NCI-H510A (cell line): ENCODE measurements around the gene BCKDK.
"Not testable (repeated sequence)": the region's sequence is repeated elsewhere in the genome, so short reads cannot be mapped to it uniquely, and the experiment has no call there.

Experiments
- DNase-seq: peaks from one replicate; lab custom pipeline; 2025; lab: John Stamatoyannopoulos, UW

The BCKDK gene

DNA sequence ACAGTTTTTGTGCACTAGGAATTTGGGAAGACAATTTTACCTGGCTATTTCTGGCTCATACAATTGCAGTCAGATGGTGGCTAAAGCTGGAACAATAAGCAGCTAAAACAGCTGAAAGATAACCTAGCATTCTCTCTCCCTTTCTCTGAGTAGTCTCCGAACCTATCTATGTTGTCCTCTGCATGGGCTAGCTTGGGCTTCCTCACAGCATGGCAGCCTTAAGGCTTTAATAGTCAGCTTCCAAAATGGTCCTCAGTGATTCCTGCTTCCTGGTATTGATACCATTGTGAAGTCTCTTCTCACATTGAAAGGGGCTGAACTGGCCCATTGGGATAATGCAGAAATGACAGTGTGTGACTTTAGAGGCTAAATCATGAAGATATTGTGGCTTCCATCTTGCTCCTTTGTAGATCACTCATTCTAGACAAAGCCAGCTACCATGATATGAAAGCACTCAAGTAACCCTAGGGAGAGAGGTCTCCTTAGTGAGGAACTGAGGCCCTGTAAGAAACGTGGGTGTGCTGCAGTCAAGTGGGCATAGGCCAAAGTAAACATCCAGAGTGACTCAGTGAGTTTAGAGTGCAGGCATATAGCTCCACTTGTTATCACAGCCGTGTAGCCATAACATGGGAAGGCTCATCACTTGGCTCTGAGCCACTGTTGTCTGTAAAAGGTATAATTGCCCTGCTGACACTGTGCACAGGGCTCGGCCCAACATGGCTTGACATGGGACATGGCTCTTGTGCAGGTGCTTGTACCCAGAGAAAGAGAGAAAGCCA, 8.1 kb upstream of the BCKDK start:
- DNase-seq: no peak

DNA sequence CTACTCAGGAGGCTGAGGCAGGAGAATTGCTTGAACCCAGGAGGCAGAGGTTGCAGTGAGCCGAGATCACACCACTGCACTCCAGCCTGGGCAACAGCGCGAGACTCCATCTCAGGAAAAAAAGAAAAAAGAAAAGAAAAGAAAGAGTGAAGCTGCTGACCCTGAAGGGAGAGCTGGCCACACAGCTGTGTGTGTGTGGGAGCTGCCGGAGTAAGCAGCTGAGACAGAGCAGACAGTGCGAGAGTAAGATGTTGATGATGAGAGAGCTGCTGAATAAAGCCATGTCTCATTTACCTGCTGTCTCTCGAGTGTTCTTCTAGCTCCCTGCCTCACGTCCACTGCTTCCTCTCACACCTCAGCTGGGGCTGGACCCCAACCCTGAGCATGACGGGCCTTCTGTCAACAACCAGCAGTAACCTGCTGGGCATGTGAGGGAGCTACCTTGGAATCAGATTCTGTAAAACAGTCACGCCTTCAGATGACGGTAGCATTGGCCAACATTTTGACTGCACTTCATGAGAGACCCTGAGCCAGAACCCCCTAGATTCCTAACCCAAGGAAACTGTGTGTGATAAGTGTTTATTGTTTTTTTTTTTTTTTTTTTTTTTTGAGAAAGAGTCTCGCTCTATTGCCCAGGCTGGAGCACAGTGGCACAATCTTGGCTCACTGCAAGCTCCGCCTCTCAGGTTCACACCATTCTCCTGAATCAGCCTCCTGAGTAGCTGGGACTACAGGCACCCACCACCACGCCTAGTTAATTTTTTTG, 7.1 kb upstream of the BCKDK start:
- DNase-seq: not testable (repeated sequence)

DNA sequence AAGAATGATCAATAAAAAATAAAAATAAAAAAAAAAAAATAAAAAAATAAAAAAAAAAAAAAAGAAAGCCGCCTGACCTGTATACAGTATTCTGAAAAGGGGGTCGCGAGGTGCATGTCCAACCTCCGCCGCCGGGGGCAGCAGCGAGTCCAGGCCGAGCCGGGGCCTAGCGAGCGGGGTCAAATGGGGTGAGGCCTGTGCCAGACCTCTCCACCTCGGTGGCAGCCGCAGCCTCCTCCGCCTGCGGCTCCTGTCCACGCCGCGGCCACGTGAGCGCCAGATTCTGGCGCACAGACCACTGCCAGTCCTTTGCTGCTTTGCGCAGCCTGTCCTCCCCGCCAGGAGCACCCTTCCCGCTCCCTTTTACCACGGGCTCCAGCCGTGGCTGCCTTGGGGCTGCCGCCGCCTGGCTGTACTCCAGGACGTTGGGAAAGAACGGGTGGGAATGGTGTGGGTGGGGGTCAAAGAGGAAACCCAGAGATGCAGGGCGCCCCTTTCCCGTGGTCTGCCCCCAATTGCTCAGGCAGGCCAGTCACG, 2.4 kb upstream of the BCKDK start:
- no peak for DNase-seq

DNA sequence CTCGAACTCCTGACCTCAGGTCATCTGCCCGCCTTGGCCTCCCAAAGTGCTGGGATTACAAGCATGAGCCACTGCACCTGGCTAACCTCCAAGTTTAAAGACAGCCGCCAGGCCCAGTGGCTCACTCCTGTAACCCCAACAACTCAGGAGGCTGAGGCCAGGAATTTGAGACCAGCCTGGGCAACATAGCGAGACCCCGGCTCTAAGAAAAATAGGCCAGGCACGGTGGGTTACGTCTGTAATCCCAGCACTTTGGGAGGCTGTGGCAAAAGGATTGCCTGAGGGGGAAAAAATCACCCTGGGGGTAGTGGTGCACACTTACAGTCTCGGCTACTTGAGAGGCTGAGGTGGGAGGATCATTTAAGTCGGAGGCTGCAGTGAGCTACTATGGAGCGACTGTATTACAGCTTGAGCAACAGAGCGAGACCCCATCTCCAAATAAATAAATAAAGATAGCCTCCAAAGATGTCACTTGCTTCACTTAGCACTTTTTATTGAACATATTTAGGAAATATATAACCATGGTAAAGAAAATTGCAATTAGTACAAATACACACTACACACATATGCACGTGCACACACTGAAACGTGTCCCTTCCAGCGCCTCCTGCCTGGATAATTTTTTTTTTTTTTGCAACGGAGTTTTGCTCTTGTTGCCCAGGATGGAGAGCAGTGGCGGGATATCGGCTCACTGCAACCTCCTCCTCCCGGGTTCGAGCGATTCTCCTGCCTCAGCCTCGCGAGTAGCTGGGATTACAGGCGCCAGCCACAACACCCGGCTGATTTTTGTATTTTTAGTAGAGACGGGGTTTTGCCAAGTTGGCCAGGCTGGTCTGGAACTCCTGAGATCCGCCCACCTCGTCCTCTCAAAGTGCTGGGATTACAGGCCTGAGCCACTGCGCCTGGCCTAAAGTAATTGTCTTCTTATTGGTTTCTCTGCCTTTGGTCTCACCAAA, 1.4 kb upstream of the BCKDK start:
- no peak for DNase-seq

DNA sequence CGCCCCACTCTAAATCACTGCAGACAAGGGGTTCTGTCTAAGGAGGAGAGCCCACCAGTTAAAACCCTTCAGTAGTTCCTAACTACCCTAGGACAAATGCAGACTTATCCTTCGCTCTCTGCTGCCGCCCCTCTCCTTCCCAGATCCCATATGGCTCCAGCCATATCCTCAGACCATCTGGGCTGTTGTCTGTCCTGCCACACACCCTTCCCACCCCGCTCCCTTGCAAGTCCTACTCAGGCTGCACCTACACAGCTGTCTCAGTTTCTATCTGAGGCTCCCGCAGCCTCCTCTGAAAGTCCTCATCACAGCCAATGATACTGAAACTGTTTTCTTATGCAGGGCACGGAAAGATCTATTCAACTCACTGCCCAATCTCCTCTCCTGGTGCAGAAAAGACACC, 720 bp upstream of the BCKDK start:
- DNase-seq: no peak

DNA sequence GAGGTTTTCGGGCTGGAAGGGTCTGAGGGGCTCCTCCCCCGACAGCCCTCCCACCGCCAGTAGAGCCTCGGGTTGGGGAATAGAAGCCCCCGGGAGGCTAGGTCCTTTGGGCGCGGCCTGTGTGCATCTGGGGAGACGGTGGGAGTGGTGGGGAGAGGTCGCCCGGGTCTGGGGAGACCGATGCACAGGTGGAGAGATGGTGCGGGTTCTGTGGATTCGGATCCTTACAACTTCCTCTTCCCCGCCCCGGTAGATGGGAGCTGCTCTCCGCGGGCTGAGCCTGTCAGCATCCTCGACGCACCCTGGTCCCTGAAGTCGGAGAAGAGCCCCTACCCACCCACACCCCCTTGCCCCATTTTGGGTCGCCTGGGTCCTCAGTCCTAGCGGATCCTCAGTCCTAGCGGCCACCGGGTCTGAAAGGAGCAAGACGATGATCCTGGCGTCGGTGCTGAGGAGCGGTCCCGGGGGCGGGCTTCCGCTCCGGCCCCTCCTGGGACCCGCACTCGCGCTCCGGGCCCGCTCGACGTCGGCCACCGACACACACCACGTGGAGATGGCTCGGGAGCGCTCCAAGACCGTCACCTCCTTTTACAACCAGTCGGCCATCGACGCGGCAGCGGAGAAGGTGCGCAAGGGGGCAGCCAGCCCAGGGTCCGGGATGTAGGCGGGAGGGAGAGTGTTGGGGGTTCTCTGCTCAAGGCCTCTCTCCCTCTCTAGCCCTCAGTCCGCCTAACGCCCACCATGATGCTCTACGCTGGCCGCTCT, 790 bp downstream of the BCKDK start:
- DNase-seq: no peak

DNA sequence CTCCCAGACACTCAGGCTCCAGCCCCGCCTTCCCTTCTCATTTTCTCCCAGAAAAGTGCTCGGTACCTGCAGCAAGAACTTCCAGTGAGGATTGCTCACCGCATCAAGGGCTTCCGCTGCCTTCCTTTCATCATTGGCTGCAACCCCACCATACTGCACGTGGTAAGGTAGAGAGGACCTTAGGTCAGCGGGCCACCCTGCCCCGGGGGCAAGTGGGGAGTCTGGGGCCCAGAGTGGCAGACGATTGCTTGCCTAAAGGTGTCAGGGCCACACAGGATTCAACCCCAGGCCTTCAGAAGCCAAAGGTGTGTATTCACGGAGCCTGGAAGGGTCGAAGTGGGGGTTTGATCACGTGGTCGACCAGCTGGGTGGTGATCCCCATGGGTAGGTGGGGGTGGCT, 1.4 kb downstream of the BCKDK start:
- DNase-seq: no peak

DNA sequence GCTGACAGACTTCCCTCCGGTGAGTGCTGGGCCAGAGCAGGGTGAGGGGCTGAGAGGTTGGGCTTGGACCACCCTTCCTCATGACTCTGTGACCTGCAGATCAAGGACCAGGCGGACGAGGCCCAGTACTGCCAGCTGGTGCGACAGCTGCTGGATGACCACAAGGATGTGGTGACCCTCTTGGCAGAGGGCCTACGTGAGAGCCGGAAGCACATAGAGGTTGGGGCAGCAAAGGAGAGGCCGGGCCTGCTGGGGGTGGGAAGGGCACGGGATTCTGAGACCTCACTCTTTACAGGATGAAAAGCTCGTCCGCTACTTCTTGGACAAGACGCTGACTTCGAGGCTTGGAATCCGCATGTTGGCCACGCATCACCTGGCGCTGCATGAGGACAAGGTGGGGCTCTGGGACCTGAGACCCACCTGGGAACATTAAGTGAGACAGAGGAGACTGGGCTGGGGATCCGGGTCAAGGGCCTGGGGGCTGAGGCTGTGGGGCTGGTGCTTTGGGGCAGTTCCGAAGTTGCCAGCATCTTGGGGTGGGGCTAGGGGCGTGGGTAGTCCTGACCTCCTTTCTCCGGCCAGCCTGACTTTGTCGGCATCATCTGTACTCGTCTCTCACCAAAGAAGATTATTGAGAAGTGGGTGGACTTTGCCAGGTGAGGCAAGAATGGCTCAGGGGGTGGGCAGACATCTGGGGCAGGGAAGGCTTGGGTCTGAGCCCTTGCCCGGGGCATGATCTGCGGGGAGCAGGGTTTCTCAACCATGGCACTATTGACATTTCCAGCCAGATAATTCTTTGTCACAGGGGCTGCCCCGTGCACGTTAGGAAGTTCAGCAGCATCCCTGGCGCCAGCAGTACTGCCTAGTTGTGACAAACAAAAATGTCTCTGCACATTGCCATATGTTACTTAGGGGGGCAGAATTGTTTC, 2.2 kb downstream of the BCKDK start:
- DNase-seq: no peak

DNA sequence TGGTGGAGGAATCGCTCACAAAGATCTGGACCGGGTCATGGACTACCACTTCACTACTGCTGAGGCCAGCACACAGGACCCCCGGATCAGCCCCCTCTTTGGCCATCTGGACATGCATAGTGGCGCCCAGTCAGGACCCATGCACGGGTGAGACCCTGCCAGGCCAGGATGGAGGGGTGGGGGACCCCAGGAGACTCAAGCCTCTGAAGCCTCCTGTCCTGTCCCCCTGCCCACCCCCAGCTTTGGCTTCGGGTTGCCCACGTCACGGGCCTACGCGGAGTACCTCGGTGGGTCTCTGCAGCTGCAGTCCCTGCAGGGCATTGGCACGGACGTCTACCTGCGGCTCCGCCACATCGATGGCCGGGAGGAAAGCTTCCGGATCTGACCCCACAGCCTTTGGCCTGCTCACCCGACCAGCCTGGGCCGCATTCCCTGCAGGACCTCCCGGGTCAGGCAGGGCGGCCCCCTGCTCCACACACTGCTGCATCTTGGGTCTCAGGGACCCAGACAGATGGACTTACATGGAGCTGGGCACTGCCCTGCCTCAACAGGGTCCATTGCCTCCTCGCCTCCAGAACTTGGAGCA, 3.8 kb downstream of the BCKDK start:
- DNase-seq: no peak

DNA sequence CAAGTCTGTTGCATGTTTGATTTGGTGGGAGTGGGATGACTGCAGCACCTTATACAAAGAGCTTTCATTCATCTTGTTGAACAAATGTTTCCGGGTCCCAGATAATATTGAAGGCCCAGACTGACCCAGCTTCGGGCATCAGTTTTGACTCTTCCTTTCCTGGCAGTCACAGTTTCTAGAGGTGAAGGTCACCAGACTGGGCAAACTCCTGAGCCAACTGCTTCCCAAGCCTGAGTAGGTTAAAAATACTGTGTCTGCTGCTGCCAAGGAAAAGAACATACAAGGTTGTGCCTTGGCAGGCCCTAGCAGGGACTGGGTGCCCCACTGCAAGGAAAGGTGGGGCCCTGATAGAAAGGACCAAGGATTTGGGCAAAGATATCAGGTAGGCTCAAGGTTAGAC, 4.5 kb downstream of the BCKDK start:
- no peak for DNase-seq

DNA sequence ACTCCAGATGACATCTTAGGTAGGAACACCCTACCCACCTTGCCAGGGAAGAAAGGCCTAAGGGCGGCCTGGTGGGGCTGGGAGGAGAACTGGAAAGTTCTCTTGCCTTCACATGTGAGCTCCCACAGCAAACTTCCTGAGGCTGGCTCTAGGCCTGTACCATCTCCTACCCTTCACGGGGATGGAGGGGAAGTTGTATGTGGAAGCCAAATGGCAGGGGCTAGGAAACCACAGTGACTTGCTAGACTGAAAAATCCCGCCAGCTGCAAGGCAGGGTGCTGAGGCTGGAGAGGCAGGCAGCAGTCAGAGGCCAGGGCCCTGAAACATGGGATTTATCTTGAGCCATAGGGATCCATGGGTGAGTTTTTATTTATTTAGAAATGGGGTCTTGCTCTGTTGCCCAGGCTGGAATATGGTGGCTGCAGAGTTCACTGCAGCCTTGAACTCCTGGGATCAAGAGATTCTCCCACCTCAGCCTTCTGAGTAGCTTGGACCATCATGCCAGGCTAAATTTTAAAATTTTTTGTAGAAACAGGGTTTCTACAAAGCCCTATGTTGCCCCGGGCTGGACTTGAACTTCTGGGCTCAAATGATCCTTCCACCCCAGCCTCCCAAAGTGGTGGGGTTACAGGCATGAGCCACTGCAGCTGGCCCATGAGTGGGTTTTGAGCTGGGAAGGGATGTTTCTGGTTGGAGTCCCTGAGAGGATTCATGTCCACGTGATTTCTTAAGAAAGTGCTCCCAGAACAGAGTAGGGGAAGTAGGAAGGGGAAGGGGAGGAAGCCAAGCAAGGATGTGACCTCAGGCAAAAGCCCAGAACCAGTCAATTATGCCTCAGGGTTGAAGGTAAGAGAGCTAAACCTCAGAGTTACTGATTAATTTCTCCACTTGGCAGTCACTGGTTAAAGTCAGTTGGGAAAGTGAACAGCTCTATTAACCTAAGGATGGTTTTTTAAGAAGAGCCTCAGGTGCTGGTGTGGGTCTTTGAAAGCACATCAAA, 5.2 kb downstream of the BCKDK start:
- DNase-seq: no peak

DNA sequence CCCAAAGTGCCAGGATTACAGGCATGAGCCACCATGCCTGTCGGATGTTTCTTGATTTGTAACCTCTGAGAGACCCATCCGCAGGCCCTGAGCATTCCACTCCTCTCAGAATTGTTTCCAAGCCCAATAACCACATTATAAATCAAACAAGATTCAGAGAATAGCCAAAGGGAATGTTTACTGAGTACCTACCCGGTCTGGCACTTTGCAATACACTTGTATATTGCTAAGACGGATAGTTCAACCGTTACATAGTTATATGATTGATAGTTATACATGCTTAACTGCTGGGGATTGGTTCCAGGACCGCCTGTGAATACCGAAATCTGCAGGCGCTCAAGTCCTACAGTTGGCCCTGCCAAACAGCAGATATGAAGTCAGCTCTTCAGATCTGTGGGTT, 6.3 kb downstream of the BCKDK start:
- no peak for DNase-seq

DNA sequence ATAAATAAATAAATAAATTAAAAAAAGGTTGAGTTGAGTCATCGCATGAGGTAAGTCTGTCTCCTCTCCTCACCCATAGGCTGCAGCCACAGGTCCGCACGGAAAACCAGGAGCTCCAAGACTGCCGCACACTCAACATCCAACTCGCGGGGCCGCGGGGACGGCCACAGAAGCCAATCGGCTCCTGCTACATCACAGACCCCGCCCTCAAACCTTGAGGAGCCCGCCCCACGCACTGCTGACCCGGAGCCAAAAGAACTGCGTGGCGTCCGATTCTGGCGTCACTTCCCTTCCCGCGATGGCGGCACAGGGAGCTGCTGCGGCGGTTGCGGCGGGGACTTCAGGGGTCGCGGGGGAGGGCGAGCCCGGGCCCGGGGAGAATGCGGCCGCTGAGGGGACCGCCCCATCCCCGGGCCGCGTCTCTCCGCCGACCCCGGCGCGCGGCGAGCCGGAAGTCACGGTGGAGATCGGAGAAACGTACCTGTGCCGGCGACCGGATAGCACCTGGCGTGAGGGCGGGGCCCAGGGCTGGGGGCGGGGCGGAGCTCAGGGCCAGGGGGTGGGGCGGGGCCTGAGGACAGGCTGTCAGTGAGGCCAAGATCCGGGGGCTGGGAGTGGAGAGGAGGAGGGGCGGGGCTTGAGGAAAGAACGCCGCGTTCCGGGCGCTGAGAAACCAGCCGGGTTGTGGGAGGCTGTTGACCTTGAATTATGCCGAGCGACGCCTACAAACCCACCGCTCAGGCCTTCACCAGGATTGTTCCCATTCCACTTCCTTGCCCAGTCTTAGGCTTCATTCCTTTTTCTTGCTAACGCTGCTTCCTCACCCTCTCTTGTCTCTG, 9.4 kb downstream of the BCKDK start, which contains the start of gene KAT8:
TSS of gene KAT8 (plus strand) at position 281 of the 839 bp plus-strand sequence. CDS start at position 299, 18 bp downstream.
- peak; percentile 99 for DNase-seq

DNA sequence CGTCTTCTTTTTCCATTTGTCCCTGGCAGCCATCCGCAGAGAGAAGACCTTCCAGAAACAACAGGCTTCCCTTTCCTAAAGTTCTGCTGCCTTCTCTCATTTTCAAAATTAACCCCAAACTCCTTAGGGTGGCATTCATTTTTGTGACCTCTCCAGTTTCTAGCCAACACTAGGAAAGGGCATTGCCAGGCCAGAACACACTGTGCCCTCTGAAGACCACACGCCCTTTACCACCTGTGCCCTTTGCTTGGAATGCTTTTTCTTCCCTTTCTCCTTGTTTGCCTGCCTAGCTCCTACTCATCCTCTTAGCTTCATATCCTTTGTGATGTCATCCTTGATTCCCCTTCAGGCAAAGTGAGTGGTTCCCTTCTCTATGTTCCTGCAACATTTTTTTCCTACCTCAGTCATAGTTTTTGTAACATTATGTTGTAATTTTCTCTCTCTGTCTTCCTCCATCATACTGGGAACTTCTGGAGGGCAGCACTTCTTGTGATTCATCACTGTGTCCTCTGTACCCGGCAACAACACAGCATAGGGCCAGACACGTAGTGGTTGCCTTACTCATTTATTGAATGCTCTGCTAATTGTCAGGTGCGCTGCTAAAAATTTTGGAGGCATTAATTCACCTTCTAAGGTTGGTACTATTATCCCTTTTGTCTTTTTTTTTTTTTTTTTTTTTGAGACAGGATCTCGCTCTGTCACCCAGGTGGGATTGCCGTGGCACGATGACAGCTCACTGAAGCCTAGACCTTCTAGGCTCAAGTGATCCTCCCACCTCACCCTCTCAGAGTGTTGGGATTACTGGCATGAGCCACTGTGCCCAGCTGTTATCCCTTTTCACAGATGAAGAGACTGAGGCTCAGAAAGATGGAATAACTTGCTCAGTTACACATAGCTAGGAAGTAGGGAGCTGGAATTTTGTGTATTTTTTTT, 10.3 kb downstream of the BCKDK start:
- DNase-seq: no peak

DNA sequence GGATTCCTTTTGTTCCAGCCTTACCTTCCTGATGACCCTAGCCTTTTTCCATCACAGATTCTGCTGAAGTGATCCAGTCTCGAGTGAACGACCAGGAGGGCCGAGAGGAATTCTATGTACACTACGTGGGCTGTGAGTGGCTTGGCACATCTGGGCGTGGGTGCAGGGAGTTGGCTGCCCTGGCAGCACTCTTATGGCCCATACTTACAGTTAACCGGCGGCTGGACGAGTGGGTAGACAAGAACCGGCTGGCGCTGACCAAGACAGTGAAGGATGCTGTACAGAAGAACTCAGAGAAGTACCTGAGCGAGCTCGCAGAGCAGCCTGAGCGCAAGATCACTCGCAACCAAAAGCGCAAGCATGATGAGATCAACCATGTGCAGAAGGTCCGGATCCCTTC, 11.9 kb downstream of the BCKDK start:
- DNase-seq: no peak

DNA sequence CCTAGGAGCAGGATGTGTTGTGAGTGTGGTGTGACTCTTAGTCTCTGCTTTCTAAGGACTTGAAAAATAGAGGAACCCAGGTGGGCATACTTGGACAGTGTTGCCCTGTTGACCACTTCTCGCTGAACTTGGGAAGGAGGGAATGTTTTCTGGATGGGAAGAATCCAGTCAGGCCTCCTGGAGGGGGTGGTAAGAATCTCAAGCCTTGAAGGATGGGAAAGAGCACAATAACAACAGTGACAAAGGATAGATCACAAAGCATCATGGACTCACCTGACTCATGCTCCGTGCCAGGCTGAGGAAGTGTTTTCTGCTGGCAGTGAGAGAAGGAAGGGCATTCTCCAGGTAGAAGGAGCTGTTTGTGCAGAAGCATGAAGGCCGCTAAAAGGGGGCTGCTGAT, 17.7 kb downstream of the BCKDK start:
- no peak for DNase-seq
